Measurements from ENCODE around the gene GSG1L. TPM values are rescaled to one million over a fixed set of nuclear protein-coding genes. Genes with fewer than 3 reads are reported as not detected.
A peak's percentile ranks its signal among the peaks of the same experiment; 100 is the strongest.
"Not testable (repeated sequence)": the region's sequence is repeated elsewhere in the genome, so short reads cannot be mapped to it uniquely, and the experiment has no call there.

Gene GSG1L
- total RNA-seq, 1 donor = not detected

DNA sequence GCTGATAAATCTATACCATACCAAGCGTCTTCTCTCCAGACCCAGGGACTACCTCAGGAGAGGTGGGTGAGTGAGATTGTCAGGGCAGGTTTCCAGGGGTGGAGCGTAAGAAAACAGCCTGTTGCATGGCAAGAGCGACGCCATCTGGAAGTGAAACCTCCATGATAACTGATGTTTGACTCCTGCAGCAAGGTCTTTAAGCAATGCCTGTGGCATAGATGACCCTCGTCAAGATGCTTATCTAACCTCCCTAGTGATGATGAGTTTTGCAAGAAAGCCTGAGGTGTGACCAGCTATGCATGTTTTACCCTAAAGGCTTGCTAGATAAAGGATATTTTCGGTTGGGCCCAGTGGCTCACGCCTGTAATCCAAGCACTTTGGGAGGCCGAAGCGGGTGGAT, 71.6 kb downstream of the GSG1L start:
- DNase-seq (ENCODE audit: low read depth in 2 of 3, low spot score in 2 of 3) = no peak

GRCh38 chr16:27985981-27986380, 77.5 kb downstream of the GSG1L start:
- DNase-seq (ENCODE audit: low read depth in 2 of 3, low spot score in 2 of 3) = no peak

GRCh38 chr16:27984121-27984520, 79.4 kb downstream of the GSG1L start:
- DNase-seq (ENCODE audit: low read depth in 2 of 3, low spot score in 2 of 3) = no peak

- no peak for DNase-seq (ENCODE audit: low read depth in 2 of 3, low spot score in 2 of 3)
Observed at GRCh38 chr16:27983244-27983643, 80.3 kb downstream of the GSG1L start.

- no peak for DNase-seq (ENCODE audit: low read depth in 2 of 3, low spot score in 2 of 3)
Observed at GRCh38 chr16:27982184-27982583, 81.3 kb downstream of the GSG1L start.

DNA sequence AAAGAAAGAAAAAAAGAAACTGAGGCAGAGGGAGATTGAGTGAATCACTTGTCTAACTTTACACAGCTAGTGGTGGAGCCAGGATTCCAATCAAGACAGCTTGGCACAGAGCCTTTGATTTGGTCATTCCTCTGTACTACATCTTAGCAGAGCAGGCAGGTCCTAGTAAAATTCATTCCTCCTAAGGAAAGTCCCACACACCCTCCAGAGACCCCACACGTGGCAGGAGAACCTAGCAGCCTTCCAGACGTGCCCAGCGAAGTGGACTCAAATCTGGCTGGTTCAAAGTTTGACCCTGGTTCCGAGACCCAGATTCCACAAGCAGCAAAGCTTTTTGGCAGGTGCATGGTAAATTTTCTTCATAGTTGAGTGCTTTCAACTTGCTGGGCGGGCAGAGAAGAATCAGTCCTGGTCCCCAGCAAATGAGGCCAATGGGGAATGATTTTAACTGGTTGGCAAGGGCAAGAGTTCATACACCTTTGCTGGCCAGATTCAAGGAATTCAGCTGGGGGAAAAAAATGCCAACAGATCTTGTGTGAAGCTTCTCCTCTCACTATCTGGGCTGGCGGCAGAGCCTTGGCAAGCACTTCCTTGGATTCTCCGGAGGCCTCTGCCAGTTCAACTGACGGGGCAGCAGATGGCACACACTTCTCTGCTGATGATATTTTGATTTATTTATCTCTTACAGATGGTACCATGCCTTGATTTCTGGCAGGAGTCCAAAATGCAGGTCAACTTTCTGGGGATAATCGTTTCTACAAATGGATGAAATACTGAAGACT, 82.4 kb downstream of the GSG1L start:
- DNase-seq (ENCODE audit: low read depth in 2 of 3, low spot score in 2 of 3) = no peak

GRCh38 chr16:27980076-27980775, 83.3 kb downstream of the GSG1L start:
- DNase-seq (ENCODE audit: low read depth in 2 of 3, low spot score in 2 of 3) = no peak

- DNase-seq (ENCODE audit: low read depth in 2 of 3, low spot score in 2 of 3) = not testable (repeated sequence)
Observed at GRCh38 chr16:27979668-27980067, 83.8 kb downstream of the GSG1L start.

- no peak for DNase-seq (ENCODE audit: low read depth in 2 of 3, low spot score in 2 of 3)
Observed at GRCh38 chr16:27978876-27979275, 84.6 kb downstream of the GSG1L start.

- DNase-seq (ENCODE audit: low read depth in 2 of 3, low spot score in 2 of 3) = no peak
Observed at GRCh38 chr16:27977966-27978365, 85.5 kb downstream of the GSG1L start.

GRCh38 chr16:27976990-27977389, 86.5 kb downstream of the GSG1L start:
- no peak for DNase-seq (ENCODE audit: low read depth in 2 of 3, low spot score in 2 of 3)

DNA sequence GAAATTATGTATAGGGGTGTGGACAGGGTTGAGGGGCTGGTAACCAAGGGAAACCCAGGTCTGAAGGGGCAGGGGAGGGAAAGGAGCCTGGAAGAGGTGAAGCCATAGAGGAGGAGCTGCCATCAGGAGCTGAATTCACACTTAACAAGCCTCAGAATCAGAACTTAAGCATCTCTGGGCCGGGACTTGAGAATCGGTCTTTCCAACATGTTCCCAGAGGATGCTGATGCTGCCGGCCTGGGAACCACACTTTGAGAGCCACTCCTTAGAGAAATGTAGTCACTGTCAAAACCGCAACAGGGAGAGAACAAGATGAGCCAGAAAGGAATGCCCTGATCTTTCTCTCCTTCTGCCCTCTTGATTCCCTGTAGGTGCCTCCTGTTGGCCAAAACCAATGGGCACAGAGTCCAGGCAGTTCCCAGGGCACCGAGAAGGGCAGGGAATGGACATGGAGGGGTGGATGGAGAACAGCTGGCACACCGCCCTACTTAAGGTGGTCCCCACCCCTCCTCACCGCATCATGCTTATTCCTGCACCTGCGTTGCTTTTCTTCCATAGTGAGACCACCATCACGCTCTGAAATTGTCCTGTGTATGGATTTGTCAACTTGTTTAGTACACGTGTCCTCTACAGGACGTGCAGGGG, 88.5 kb downstream of the GSG1L start:
- no peak for DNase-seq (ENCODE audit: low read depth in 2 of 3, low spot score in 2 of 3)

DNA sequence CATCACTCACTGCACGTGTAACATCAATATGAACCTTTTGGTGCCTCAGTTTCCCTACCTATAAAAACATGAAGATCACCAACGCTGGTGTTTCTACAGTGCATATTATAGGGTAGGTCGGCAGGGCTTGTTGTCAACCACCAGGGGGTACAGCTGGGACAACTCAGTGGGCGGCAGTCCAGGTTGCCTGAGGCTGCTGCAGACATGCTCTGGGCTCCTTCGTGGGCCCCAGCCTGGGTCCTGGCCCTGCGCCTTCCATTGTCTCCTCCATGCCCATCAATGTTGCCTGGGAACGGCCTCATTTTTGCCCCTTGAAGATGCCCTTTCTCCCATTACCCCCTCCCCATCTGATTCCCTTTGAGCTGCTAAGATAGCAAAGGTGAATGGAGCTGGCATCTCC, 89.8 kb downstream of the GSG1L start:
- peak in 1 of 3 donors; percentile 13 for DNase-seq (ENCODE audit: low read depth in 2 of 3, low spot score in 2 of 3)

- peak in 2 of 3 donors; percentile 31 to 55 for DNase-seq (ENCODE audit: low read depth in 2 of 3, low spot score in 2 of 3)
Observed at GRCh38 chr16:27972500-27972899, 91.0 kb downstream of the GSG1L start.

- no peak for DNase-seq (ENCODE audit: low read depth in 2 of 3, low spot score in 2 of 3)
Observed at GRCh38 chr16:27969574-27969973, 93.9 kb downstream of the GSG1L start.

- DNase-seq (ENCODE audit: low read depth in 2 of 3, low spot score in 2 of 3) = no peak
Observed at GRCh38 chr16:27967169-27967568, 96.3 kb downstream of the GSG1L start.

GRCh38 chr16:27966756-27967155, 96.8 kb downstream of the GSG1L start:
- no peak for DNase-seq (ENCODE audit: low read depth in 2 of 3, low spot score in 2 of 3)

- DNase-seq (ENCODE audit: low read depth in 2 of 3, low spot score in 2 of 3) = no peak
Observed at GRCh38 chr16:27965801-27966200, 97.7 kb downstream of the GSG1L start.

- DNase-seq (ENCODE audit: low read depth in 2 of 3, low spot score in 2 of 3) = no peak
Observed at GRCh38 chr16:27963471-27963965, 100.0 kb downstream of the GSG1L start.

DNA sequence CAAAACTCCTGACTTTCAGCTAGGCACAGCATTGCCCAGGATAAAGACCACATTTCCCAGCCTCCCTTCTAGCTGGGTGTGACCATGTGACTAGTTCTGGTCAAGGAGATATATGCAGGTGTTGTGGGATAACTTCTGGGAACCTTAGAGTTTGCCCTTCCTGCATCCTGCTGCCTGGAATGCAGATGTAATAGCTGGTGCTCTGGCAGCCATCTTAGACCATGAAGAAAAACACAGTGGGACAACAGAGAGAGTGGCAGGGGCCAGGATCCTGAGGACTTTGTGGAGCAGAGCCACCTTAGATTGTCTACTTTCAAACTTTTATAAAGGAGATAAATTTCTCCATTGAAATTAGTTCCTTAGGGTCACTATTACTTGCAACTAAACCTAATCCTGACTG, 101.3 kb downstream of the GSG1L start:
- no peak for DNase-seq (ENCODE audit: low read depth in 2 of 3, low spot score in 2 of 3)

- no peak for DNase-seq (ENCODE audit: low read depth in 2 of 3, low spot score in 2 of 3)
Observed at GRCh38 chr16:27961296-27961620, 102.3 kb downstream of the GSG1L start.

Data from hematopoietic multipotent progenitor cell (in vitro differentiated cells).